ENCODE data around the gene CLN6. TPM values are rescaled to one million over a fixed set of nuclear protein-coding genes. Genes with fewer than 3 reads are reported as not detected.
A peak's percentile ranks its signal among the peaks of the same experiment; 100 is the strongest.

Gene CLN6
- total and polyA plus RNA-seq, 9 of the 15 experiments (the other 6 are each of a cell fraction or from before 2014, with no cell fraction given), result 0.71 to 53.3 (median 39.3) TPM

GRCh38 chr15:68229386-68230156 lies at the start of gene CLN6 (continued):
- peak; percentile 91 for TF ChIP-seq MGA (IDR thresholded peaks at IDR 0.05)
- TF ChIP-seq ZBTB33 (CRISPR knock-in tag; IDR thresholded peaks at IDR 0.05), result peak; percentile 65; the same call in 1 of the 2 replicates
- TF ChIP-seq UBTF (IDR thresholded peaks at IDR 0.05; ENCODE audit: borderline replicate concordance in 1 of 2, low read depth in 2 of 2, low read length in 2 of 2), result peak in 1 of 2 experiments; percentile 28; a peak in 1 of 4 replicates
- peak in 1 of 2 experiments; percentile 16; a peak in 1 of 4 replicates for TF ChIP-seq RCOR1 (IDR thresholded peaks at IDR 0.05; ENCODE audit: borderline replicate concordance in 1 of 2, low read depth in 2 of 2, low read length in 2 of 2)
- peak in 2 of 3 experiments; percentile 42 to 66 for TF ChIP-seq YY1 (IDR thresholded peaks at IDR 0.05; ENCODE audit: borderline replicate concordance in 1 of 3, control insufficient read depth in 1 of 3, extremely low read depth in 1 of 3, insufficient read depth in 3 of 3, insufficient read length in 1 of 3, insufficient replicate concordance in 2 of 3, low read depth in 1 of 3, low read length in 2 of 3)
- peak; percentile 54 for TF ChIP-seq GABPA (tag; conservative IDR thresholded peaks at IDR 0.05; ENCODE audit: low read depth)
- TF ChIP-seq FOXA1 (IDR thresholded peaks at IDR 0.05; ENCODE audit: borderline replicate concordance), result no peak
- TF ChIP-seq ATF7 (IDR thresholded peaks at IDR 0.05), result 0 out of 2 replicates have a peak, but pooled peaks have one; percentile 55
- TF ChIP-seq CREM (IDR thresholded peaks at IDR 0.05; ENCODE audit: low read depth), result peak; percentile 3; the same call in 1 of the 2 replicates
